A549 (cell line): ENCODE data around the gene TBRG4. TPM values are rescaled to one million over a fixed set of nuclear protein-coding genes. Genes with fewer than 3 reads are reported as not detected.

Experiments used
- ATAC-seq, 2 experiments: fragments of 200-7000 bp in 1 of 2; fragments of >200 bp in 1 of 2; cut with Nextera tagmentation in 1 of 2; cut with Tn5 transposase in 1 of 2; 3 replicates each; pipeline versions ENCODE4 v1.8.0 to v1.9.1; 2018 to 2020; ENCODE audit warnings: mild to moderate bottlenecking in 1 of 2, moderate library complexity in 1 of 2
- CTCF ChIA-PET: fragments of 300-600 bp; sonication (Branson Sonifier 250); formaldehyde crosslinking; extraction: SDS; loops from one replicate; lab custom pipeline; 2021; ENCODE audit warnings: antibody characterized with exemption, inconsistent platforms; lab: Yijun Ruan, JAX
- POLR2A ChIA-PET: fragments of 350-600 bp; formaldehyde crosslinking; extraction: SDS; loops from one replicate; lab custom pipeline; 2021; ENCODE audit warnings: antibody characterized with exemption, inconsistent platforms; lab: Yijun Ruan, JAX
- DNase-seq, 2 experiments: peaks; one replicate each; pipeline versions ENCODE4 v3.0.0 to v3.0.0-alpha.2; 2011 to 2016; ENCODE audit warnings: low read depth in 1 of 2, low spot score in 1 of 2
- FAIRE-seq: peaks from 2 replicates; lab custom pipeline; 2011; peaks lifted over from hg19 to GRCh38; lab: Jason Lieb, UNC
- H3K27ac ChIP-seq, 2 experiments: fragments of >200 bp; sonication (Bioruptor Twin); formaldehyde crosslinking; 3 replicates each; pipeline ENCODE4 v1.5.1; 2016 to 2017
- H3K4me1 ChIP-seq: fragments of >200 bp; sonication (Bioruptor Twin); formaldehyde crosslinking; 3 replicates; pipeline ENCODE4 v1.6.1; 2016
- H3K4me2 ChIP-seq: fragments of >200 bp; sonication (Bioruptor Twin); formaldehyde crosslinking; 3 replicates; pipeline ENCODE4 v1.6.1; 2016
- H3K4me3 ChIP-seq: fragments of >200 bp; sonication (Bioruptor Twin); formaldehyde crosslinking; 3 replicates; pipeline ENCODE4 v1.5.1; 2016
- H3K9me3 ChIP-seq: fragments of >200 bp; sonication (Bioruptor Twin); formaldehyde crosslinking; 3 replicates; pipeline ENCODE4 v1.6.1; 2016
- CHD2 ChIP-seq: fragments of 150-350 bp; IDR thresholded peaks from 2 replicates; pipeline ENCODE4 v1.6.1; 2014; ENCODE audit warnings: low read length; ENCODE audit not compliant: partially characterized antibody
- CHD4 ChIP-seq: fragments of 200-600 bp; sonication (generic); IDR thresholded peaks from 2 replicates; pipeline ENCODE4 v1.6.1; 2016; ENCODE audit warnings: antibody characterized with exemption, mild to moderate bottlenecking, borderline replicate concordance
- GATA3 ChIP-seq: IDR thresholded peaks from 2 replicates; pipeline ENCODE4 v1.6.1; 2012; ENCODE audit warnings: borderline replicate concordance
- HMGXB4 ChIP-seq: fragments of 250-450 bp; sonication (Bioruptor Pico); IDR thresholded peaks from 2 replicates; pipeline ENCODE4 v1.5.0; 2021; ENCODE audit warnings: mild to moderate bottlenecking, moderate library complexity, borderline replicate concordance
- HOXA7 ChIP-seq: fragments of 250-450 bp; sonication (Bioruptor Pico); IDR thresholded peaks from 2 replicates; pipeline ENCODE4 v1.5.0; 2020; ENCODE audit warnings: mild to moderate bottlenecking, moderate library complexity
- HOXB5 ChIP-seq: fragments of 250-450 bp; sonication (Bioruptor Pico); IDR thresholded peaks from 2 replicates; pipeline ENCODE4 v1.5.0; 2020; ENCODE audit warnings: mild to moderate bottlenecking, moderate library complexity
- KDM1A ChIP-seq: fragments of 200-600 bp; sonication (generic); IDR thresholded peaks from 2 replicates; pipeline ENCODE4 v1.6.1; 2016; ENCODE audit warnings: low read depth, mild to moderate bottlenecking
- MAFK ChIP-seq: fragments of 450-650 bp; IDR thresholded peaks from 2 replicates; pipeline ENCODE4 v1.6.1; 2014; ENCODE audit not compliant: partially characterized antibody
- MYC ChIP-seq: IDR thresholded peaks from 2 replicates; pipeline ENCODE4 v1.6.1; 2012; ENCODE audit warnings: mild to moderate bottlenecking, inconsistent platforms, low read length, improper control_type of control experiment, borderline replicate concordance
- NPAS2 ChIP-seq: fragments of 250-450 bp; sonication (Bioruptor Pico); IDR thresholded peaks from 2 replicates; pipeline ENCODE4 v1.8.0; 2022; ENCODE audit warnings: mild to moderate bottlenecking, moderate library complexity, borderline replicate concordance
- POLR2AphosphoS2 ChIP-seq: conservative IDR thresholded peaks from 2 replicates; pipeline ENCODE4 v1.6.1; 2012; ENCODE audit warnings: low read length, improper control_type of control experiment, inconsistent platforms
- RARB ChIP-seq: fragments of 250-450 bp; sonication (Bioruptor Pico); IDR thresholded peaks from 2 replicates; pipeline ENCODE4 v1.8.0; 2021; ENCODE audit warnings: mild to moderate bottlenecking, moderate library complexity
- TP53 ChIP-seq: fragments of 250-450 bp; sonication (Bioruptor Pico); IDR thresholded peaks from 2 replicates; pipeline ENCODE4 v1.5.0; 2021; ENCODE audit warnings: mild to moderate bottlenecking, moderate library complexity
- ZNF302 ChIP-seq: fragments of 250-450 bp; sonication (Bioruptor Pico); IDR thresholded peaks from 2 replicates; pipeline ENCODE4 v1.9.0; 2021; ENCODE audit warnings: inconsistent platforms, mild to moderate bottlenecking, moderate library complexity
- WGBS: methylation state at CpG from one replicate; pipeline ENCODE4 v1.1.6; 2017; ENCODE audit errors: missing lambda C conversion rate; 5-methylcytosine and 5-hydroxymethylcytosine counted together
- polyA plus RNA-seq, 4 experiments: library from polyadenylated mRNA; depleted of rRNA in 3 of 4; stranded (reverse); fragments of >200 nt; fragmentation: RNase III in 1 of 4; extraction: RNeasy Plus Mini Kit Qiagen cat#74134 plus additional on column Dnase treatment in 1 of 4; gene quantifications; 2 replicates in 3 of 4; 3 replicates in 1 of 4; pipeline ENCODE4 v1.2.3, GENCODE V29; 2011 to 2017
- TF ChIP-seq, protein P1 (sequence below): IDR thresholded peaks from 2 replicates; pipeline ENCODE4 v1.6.1; 2012
- TF ChIP-seq, protein P2 (sequence below): IDR thresholded peaks from 2 replicates; pipeline ENCODE4 v1.6.1; 2012; ENCODE audit warnings: low read depth, borderline replicate concordance
- TF ChIP-seq, protein P3 (sequence below): fragments of 250-450 bp; sonication (Bioruptor Pico); IDR thresholded peaks from 2 replicates; pipeline ENCODE4 v1.5.0; 2020; ENCODE audit warnings: low read depth, mild to moderate bottlenecking, moderate library complexity

The TBRG4 gene
- polyA plus RNA-seq, 2 of the 4 experiments (the other 2 are of a cell fraction) = 88.8 to 100 TPM

DNA sequence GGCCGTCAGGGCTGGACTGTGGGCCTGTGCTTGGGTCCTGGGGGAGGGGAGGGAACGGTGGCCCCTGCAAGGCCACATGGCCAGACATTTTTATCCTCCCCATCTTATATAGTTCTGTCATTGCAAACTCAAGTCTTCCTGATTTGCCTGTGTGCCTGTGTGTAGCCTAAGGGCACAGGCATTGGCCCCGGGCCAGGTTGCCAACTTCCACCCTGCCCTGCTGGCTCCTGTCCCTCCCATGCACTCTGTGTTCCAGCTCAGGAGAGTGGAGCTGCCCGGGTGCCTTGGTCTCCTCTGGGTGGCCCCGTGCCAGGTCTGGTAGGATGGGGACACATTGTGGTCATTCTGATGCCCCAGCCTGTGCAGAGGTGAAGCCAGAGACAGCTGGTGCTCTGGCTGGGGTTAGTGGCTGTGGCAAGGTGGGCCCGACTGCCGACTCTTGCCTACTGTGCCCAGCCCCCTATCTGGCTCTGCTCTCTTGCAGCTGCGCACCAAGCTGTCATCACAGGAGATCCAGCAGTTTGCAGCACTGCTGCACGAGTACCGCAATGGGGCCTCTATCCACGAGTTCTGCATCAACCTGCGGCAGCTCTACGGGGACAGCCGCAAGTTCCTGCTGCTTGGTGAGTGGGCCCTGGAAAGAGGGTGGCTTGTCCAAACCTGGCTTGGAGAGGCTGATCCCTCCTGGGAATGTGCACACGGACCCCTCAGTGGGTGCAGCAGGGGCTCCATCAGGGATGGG, 37.5 kb downstream of the TBRG4 start (continued):
- TF ChIP-seq, protein P1, sequence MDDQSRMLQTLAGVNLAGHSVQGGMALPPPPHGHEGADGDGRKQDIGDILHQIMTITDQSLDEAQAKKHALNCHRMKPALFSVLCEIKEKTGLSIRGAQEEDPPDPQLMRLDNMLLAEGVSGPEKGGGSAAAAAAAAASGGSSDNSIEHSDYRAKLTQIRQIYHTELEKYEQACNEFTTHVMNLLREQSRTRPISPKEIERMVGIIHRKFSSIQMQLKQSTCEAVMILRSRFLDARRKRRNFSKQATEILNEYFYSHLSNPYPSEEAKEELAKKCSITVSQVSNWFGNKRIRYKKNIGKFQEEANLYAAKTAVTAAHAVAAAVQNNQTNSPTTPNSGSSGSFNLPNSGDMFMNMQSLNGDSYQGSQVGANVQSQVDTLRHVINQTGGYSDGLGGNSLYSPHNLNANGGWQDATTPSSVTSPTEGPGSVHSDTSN = no peak

GRCh38 chr7:45073031-45073785, 38.3 kb downstream of the TBRG4 start:
- peak in 1 of 2 experiments; percentile 55; a peak in 3 of 6 replicates for ATAC-seq
- ChIA-PET CTCF (interaction anchor here (0.6 kb wide), 1 partner anchor 15 kb away, joined by 3 read pairs; no protein-coding TSS in a partner anchor), POLR2A (no interaction called here)
- TF ChIP-seq NPAS2 (CRISPR knock-in tag) (no peak), MYC (no peak), POLR2AphosphoS2 (no peak), ZNF302 (CRISPR knock-in tag) (no peak), TP53 (CRISPR knock-in tag) (no peak), MAFK (no peak), HOXA7 (CRISPR knock-in tag) (no peak), HOXB5 (CRISPR knock-in tag) (no peak), RARB (CRISPR knock-in tag) (no peak), HMGXB4 (CRISPR knock-in tag) (no peak), CHD2 (no peak), KDM1A (no peak), GATA3 (no peak), CHD4 (no peak)
- TF ChIP-seq, protein P2, sequence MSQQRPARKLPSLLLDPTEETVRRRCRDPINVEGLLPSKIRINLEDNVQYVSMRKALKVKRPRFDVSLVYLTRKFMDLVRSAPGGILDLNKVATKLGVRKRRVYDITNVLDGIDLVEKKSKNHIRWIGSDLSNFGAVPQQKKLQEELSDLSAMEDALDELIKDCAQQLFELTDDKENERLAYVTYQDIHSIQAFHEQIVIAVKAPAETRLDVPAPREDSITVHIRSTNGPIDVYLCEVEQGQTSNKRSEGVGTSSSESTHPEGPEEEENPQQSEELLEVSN = no peak
- TF ChIP-seq, protein P3, sequence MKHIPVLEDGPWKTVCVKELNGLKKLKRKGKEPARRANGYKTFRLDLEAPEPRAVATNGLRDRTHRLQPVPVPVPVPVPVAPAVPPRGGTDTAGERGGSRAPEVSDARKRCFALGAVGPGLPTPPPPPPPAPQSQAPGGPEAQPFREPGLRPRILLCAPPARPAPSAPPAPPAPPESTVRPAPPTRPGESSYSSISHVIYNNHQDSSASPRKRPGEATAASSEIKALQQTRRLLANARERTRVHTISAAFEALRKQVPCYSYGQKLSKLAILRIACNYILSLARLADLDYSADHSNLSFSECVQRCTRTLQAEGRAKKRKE (CRISPR knock-in tag) = no peak
- TF ChIP-seq, protein P1 = no peak
- no peaks in the 10 kb centered on the region for H3K9me3 ChIP-seq
- H3K4me1 ChIP-seq = peaks cover 4% of the 10 kb centered on the region; the same call in 1 of the 3 replicates
- 90% methylated on average over 15 of the region's 17 CpGs for WGBS
- no peak overlapping the region for H3K4me3 ChIP-seq
- FAIRE-seq = no peak
- H3K27ac ChIP-seq = no peak overlapping the region
- H3K4me2 ChIP-seq = no peak overlapping the region
- DNase-seq = no peak
